ENCODE data around the gene NAV2. TPM values are rescaled to one million over a fixed set of nuclear protein-coding genes. Genes with fewer than 3 reads are reported as not detected.
"Not testable (repeated sequence)": the region's sequence is repeated elsewhere in the genome, so short reads cannot be mapped to it uniquely, and the experiment has no call there.

Gene NAV2
- total RNA-seq, 1 donor from 2014 or later: 13.7 TPM

- DNase-seq: no peak
These were observed 244.8 kb downstream of the NAV2 start for GRCh38 chr11:19957294-19957943.

DNA sequence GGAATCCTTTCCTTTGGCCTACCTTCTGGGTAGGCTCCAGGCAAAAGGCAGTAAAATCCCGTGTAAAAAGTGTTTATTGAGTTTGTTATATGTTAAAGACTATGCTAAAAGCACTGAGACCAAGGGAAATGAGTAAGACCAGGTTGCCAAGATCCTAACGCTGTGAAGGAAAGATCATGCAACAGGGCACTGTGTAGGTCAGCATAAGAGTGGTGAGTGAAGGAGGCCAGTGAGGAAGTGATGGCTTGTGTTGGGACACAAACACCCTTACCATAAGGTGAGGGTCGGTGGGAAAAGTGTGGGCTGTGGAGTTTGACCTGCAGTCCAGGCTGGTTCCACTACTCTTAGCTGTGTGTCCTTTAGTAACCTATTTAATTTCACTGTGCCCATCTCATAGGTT lies 245.6 kb downstream of the NAV2 start:
- DNase-seq: no peak

DNA sequence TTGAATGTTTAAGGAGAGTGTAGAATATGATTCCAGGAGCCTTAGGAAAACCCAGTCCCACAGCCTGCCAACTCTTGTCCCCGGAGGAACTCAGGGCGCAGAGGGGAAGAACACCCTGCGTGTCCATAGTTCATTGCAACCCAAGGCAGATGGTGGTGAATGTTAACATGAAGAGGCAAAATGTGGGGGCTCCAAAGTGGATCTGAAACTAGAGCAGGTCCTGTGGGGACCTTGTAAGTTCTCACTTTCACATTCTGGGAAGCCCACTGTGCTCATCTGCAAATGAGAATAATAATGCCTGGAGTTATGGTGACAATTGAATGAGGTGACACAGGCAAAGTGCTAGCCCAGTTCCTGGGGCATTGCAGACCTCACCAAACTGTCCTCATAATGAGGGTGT lies 246.6 kb downstream of the NAV2 start:
- DNase-seq: no peak

DNA sequence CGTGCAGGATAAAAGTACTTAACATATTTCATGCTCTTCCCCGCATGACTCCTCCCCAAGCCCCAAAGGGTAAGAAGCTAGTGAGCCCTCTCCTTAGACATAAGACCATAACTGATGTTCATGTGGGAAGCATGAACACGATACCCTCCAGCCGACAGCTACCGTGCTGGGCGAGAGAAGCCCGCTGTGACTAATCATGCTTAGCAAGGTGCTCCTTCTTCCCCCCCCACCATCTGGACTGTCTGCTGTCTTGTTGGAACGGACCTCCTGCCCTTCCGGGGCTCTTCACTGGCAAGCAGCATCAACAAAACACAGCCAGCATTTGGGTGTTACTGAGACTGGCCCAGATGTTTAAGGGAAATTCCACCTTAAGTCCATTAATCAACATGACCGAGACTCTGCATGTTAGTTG lies 247.0 kb downstream of the NAV2 start:
- no peak for DNase-seq

GRCh38 chr11:19960410-19960809 lies 247.8 kb downstream of the NAV2 start:
- DNase-seq: not testable (repeated sequence)

DNA sequence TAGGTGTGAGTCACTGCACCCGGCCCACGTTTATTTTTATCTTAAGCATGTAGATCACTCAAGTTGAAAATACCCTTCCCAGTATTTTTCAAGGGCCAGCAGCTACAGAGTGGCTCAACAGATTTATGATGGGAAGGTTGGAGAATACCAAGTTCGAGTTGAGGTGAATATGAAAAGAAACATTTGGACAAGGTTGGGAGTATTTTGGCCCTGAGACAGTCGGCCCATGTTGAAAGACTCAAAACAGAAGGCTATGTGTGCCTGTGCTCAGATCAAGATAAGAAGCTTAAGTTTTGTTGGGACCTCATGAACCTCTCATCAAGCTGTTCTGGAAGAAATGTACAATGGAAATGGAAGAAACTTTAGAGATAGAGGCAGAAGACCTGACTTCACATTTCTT lies 248.6 kb downstream of the NAV2 start:
- no peak for DNase-seq

- no peak for DNase-seq
These were observed 249.6 kb downstream of the NAV2 start for GRCh38 chr11:19962053-19962800.

DNA sequence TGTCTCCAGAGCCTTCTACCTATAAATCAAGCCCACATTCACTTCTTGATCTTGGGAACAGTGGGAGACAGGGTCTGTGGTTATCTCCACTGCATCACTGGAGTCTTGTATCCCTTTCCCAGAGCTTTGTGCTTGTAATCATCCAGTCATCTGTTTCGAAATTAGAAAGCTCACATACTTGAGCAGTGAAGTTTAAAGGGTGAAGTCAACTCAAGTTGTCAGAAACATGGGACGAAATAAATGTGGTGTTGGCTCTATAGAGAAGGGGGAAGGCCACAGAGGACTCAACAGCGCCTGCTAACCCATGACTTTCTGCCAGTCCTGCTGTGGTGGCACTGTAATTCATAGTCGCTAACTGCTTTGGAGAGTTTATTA lies 250.2 kb downstream of the NAV2 start:
- DNase-seq: no peak

GRCh38 chr11:19963697-19964387 lies 251.2 kb downstream of the NAV2 start:
- no peak for DNase-seq

DNA sequence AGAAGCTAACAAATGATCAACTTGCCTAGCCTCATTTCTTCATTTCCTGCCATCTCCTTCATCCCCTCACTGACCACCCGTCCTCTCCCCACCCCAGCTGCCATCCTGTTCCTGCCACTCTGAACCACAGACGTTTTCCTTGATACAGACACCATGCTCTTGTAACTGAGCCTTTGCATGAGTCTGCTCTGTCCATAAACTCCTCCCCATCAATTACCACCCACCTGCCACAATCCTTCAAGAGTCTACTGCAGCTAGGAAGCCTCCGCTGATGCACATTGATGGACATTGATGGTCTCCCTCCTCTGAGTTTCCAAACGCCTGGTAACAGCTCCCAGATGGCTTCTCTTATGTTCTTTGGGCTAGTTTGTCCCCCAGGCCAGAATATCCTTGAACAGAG lies 253.8 kb downstream of the NAV2 start:
- DNase-seq: peak; percentile 80

- DNase-seq: no peak
These were observed 254.3 kb downstream of the NAV2 start for GRCh38 chr11:19966927-19967326.

GRCh38 chr11:19967787-19968186 lies 255.2 kb downstream of the NAV2 start:
- DNase-seq: no peak

- DNase-seq: no peak
These were observed 256.2 kb downstream of the NAV2 start for GRCh38 chr11:19968860-19969259.

- no peak for DNase-seq
These were observed 258.3 kb downstream of the NAV2 start for GRCh38 chr11:19970944-19971343.

DNA sequence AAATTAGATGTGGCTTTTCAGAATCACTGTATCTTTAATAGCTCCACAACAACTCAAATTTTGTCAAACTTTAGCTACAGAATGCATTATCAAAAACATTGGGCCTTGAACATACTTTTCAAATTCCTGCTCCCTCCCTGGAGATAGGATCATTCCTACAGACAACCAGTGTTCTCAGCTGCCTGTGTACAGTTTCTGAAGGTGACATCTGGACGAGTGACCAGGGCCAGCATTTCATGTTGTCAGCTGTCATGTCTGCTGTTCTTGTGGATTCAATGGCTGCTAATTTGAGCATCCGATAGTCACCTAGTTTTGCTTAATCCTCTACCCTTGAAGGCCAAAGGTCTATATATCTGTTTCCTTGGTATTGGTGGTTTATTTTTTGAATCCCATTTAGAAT lies 259.5 kb downstream of the NAV2 start:
- no peak for DNase-seq

DNA sequence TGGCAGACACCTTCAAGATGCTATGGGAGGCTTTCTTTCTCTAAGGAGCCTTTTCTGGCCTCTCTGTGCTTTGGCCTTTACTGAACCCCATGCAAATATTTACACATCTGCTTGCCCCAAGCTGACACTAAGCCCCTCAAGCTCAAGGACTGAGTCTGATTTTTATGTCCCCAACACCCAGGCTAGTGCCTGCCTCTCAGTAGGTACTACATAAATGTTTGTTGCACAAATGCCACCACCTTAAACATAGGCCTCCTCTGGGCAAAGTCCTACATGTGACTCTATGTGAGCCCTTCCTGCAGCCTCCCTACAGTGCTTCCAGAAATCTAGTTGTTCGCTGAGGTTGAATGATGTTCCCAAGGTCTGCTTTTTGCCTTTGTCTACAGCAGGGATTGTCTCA lies 260.0 kb downstream of the NAV2 start:
- DNase-seq: no peak

GRCh38 chr11:19973136-19973635 lies 260.5 kb downstream of the NAV2 start:
- DNase-seq: no peak

DNA sequence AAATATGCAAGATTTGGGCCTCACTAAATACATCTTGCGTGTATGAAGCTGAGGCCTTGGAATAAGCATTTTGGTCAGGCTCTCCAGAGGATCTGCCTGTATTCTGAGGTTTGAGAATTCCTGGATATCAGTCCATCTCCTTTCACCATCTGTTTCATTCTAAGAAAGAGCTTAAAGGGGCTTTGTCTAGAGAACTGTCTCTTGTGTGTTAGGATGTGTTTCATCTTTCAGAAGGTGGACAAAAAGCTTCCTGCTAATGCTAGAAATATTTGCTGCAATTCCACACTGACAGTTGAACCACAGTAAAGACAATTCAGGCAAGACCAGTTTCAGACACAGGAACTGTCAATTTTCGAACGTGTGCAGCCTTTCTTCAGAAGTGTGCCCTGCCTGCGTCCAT lies 262.2 kb downstream of the NAV2 start:
- no peak for DNase-seq

- no peak for DNase-seq
These were observed 262.9 kb downstream of the NAV2 start for GRCh38 chr11:19975414-19975990.

DNA sequence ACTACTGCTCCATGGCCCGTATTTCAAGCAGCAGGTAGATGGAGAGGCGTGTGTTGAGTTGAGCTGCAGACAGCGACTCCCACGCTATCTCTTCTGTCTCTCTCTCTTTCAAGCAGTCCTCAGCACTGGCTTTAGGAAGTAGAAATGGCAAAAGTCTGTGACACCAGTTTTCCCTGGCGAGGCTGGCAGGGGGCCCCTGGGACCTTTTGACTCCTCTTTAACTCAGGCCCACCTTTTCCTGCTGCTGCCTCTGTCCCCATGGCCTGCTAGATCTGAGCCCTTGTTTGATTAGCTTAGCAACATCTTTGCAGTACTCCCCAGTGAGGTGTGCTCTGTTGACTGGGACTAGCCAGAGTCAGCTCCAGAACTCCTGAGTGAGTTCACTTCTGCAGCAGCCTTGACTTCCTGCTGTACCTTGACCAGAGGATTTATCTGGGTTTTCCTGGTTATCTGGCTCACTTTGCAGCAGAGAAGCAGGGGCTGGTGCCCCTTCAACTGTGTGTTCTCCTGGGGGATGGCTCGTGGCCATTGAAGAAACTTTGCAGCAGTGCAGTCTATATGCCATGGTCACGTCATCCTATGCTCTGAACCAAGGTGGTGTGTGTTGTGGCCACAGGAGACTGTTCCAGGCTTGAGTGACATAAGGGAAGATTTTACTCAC lies 263.8 kb downstream of the NAV2 start:
- DNase-seq: no peak

DNA sequence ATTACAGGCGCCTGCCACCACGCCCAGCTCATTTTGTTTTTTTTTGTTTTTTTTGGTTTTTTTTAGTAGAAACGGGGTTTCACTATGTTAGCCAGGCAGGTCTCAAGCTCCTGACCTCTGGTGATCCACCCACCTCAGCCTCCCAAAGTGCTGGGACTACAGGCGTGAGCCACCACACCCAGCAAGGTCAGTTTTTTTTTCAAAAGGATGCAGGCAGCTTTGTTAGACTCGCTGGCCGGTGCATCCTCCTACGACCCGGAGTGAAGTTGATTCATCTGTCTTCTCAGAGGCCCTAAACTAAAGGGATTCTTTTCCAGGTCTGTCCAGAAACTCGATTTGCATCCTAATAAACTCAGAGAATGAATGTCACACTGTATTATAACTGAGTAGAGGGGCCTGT lies 265.3 kb downstream of the NAV2 start:
- DNase-seq: no peak

Measured in tongue (tissue), 2 donors.